Stomach (tissue), 4 donors: Measurements from ENCODE around the gene LAMTOR3.

ENCODE experiments used
- EP300 ChIP-seq: sonication (generic); formaldehyde crosslinking; IDR thresholded peaks from one replicate; pipeline ENCODE4 v1.6.1; 2017; ENCODE audit warnings: antibody characterized with exemption
- POLR2A ChIP-seq, 4 donors: fragments of 450-650 bp; IDR thresholded peaks; one replicate each; pipeline ENCODE4 v1.6.1; 2016; ENCODE audit warnings: antibody characterized with exemption in 4 of 4, control low read depth in 2 of 4, mild to moderate bottlenecking in 1 of 4, moderate library complexity in 1 of 4
- POLR2AphosphoS5 ChIP-seq, 3 donors: sonication (generic); formaldehyde crosslinking; IDR thresholded peaks; one replicate each; pipeline ENCODE4 v1.6.1; 2016; ENCODE audit warnings: antibody characterized with exemption in 3 of 3
- TF ChIP-seq, protein P1 (sequence below), 7 experiments: fragments of 450-650 bp in 4 of 7; fragments of 200-600 bp in 3 of 7; sonication (generic) in 3 of 7; IDR thresholded peaks; one replicate each; pipeline ENCODE4 v1.5.1; 2016 to 2019; ENCODE audit warnings: antibody characterized with exemption in 7 of 7, control low read depth in 2 of 7, mild to moderate bottlenecking in 1 of 7

- TF ChIP-seq, protein P1, sequence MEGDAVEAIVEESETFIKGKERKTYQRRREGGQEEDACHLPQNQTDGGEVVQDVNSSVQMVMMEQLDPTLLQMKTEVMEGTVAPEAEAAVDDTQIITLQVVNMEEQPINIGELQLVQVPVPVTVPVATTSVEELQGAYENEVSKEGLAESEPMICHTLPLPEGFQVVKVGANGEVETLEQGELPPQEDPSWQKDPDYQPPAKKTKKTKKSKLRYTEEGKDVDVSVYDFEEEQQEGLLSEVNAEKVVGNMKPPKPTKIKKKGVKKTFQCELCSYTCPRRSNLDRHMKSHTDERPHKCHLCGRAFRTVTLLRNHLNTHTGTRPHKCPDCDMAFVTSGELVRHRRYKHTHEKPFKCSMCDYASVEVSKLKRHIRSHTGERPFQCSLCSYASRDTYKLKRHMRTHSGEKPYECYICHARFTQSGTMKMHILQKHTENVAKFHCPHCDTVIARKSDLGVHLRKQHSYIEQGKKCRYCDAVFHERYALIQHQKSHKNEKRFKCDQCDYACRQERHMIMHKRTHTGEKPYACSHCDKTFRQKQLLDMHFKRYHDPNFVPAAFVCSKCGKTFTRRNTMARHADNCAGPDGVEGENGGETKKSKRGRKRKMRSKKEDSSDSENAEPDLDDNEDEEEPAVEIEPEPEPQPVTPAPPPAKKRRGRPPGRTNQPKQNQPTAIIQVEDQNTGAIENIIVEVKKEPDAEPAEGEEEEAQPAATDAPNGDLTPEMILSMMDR (IDR thresholded peaks at IDR 0.05): no peak
- no peak for TF ChIP-seq POLR2AphosphoS5 (IDR thresholded peaks at IDR 0.05)
- no peak for TF ChIP-seq POLR2A (IDR thresholded peaks at IDR 0.05)
- no peak for TF ChIP-seq EP300
Measured at GRCh38 chr4:99845708-99846469, 48.3 kb downstream of the LAMTOR3 start.
